ENCODE data around the gene SHROOM3.

Gene SHROOM3

GRCh38 chr4:76588274-76588673 lies 153.2 kb downstream of the SHROOM3 start:
- no peak overlapping the region for H3K9ac ChIP-seq (ENCODE audit: low read depth, low read length)
- peaks cover 70% of the 10 kb centered on the region for H3K4me1 ChIP-seq (ENCODE audit: control insufficient read depth, insufficient read depth, low read length)
- no peaks in the 10 kb centered on the region for H3K9me3 ChIP-seq (ENCODE audit: control insufficient read depth, insufficient read depth, low read length)

GRCh38 chr4:76589402-76589801 lies 154.4 kb downstream of the SHROOM3 start:
- Histone ChIP-seq H3K4me3 (ENCODE audit: low read depth, low read length) (0 out of 2 replicates have a peak overlapping the region, but pooled peaks have one; percentile 2), H3K4me1 (ENCODE audit: control insufficient read depth, insufficient read depth, low read length) (peaks cover 67% of the 10 kb centered on the region), H3K36me3 (ENCODE audit: control insufficient read depth, insufficient read depth, low read length) (no peaks in the 10 kb centered on the region), H3K9ac (ENCODE audit: low read depth, low read length) (peak overlapping the region; percentile 37), H3K9me3 (ENCODE audit: control insufficient read depth, insufficient read depth, low read length) (no peaks in the 10 kb centered on the region), H3K27ac (ENCODE audit: low read depth, low read length) (peak overlapping the region; percentile 95), H3K27me3 (ENCODE audit: control insufficient read depth, insufficient read depth, low read length) (no peaks in the 10 kb centered on the region)

More at GRCh38 chr4:76588274-76588673, 153.2 kb downstream of the SHROOM3 start:
- H3K27me3 ChIP-seq (ENCODE audit: control insufficient read depth, insufficient read depth, low read length), result no peaks in the 10 kb centered on the region
- H3K36me3 ChIP-seq (ENCODE audit: control insufficient read depth, insufficient read depth, low read length), result no peaks in the 10 kb centered on the region
- H3K4me3 ChIP-seq (ENCODE audit: low read depth, low read length), result no peak overlapping the region; the same call in 1 of the 2 replicates
- H3K27ac ChIP-seq (ENCODE audit: low read depth, low read length), result peak overlapping the region; percentile 3

- Histone ChIP-seq H3K4me3 (ENCODE audit: low read depth, low read length) (peak overlapping the region; percentile 18; the same call in 1 of the 2 replicates), H3K27ac (ENCODE audit: low read depth, low read length) (peak overlapping the region; percentile 95), H3K9ac (ENCODE audit: low read depth, low read length) (peak overlapping the region; percentile 71), H3K9me3 (ENCODE audit: control insufficient read depth, insufficient read depth, low read length) (no peaks in the 10 kb centered on the region), H3K27me3 (ENCODE audit: control insufficient read depth, insufficient read depth, low read length) (no peaks in the 10 kb centered on the region), H3K36me3 (ENCODE audit: control insufficient read depth, insufficient read depth, low read length) (no peaks in the 10 kb centered on the region), H3K4me1 (ENCODE audit: control insufficient read depth, insufficient read depth, low read length) (peaks cover 61% of the 10 kb centered on the region)
Observed at GRCh38 chr4:76589872-76590797, 155.1 kb downstream of the SHROOM3 start.

GRCh38 chr4:76590798-76591281 lies 155.8 kb downstream of the SHROOM3 start:
- Histone ChIP-seq H3K27ac (ENCODE audit: low read depth, low read length) (peak overlapping the region; percentile 95), H3K4me1 (ENCODE audit: control insufficient read depth, insufficient read depth, low read length) (peaks cover 54% of the 10 kb centered on the region), H3K36me3 (ENCODE audit: control insufficient read depth, insufficient read depth, low read length) (no peaks in the 10 kb centered on the region), H3K4me3 (ENCODE audit: low read depth, low read length) (peak overlapping the region; percentile 18; the same call in 1 of the 2 replicates), H3K9ac (ENCODE audit: low read depth, low read length) (peak overlapping the region; percentile 71), H3K9me3 (ENCODE audit: control insufficient read depth, insufficient read depth, low read length) (no peaks in the 10 kb centered on the region), H3K27me3 (ENCODE audit: control insufficient read depth, insufficient read depth, low read length) (no peaks in the 10 kb centered on the region)

GRCh38 chr4:76591992-76592391 lies 157.0 kb downstream of the SHROOM3 start:
- no peak overlapping the region for H3K9ac ChIP-seq (ENCODE audit: low read depth, low read length)
- H3K4me1 ChIP-seq (ENCODE audit: control insufficient read depth, insufficient read depth, low read length), result peaks cover 45% of the 10 kb centered on the region
- no peaks in the 10 kb centered on the region for H3K9me3 ChIP-seq (ENCODE audit: control insufficient read depth, insufficient read depth, low read length)
- H3K27ac ChIP-seq (ENCODE audit: low read depth, low read length), result no peak overlapping the region
- no peak overlapping the region for H3K4me3 ChIP-seq (ENCODE audit: low read depth, low read length)
- no peaks in the 10 kb centered on the region for H3K36me3 ChIP-seq (ENCODE audit: control insufficient read depth, insufficient read depth, low read length)
- no peaks in the 10 kb centered on the region for H3K27me3 ChIP-seq (ENCODE audit: control insufficient read depth, insufficient read depth, low read length)

GRCh38 chr4:76592460-76592859 lies 157.4 kb downstream of the SHROOM3 start:
- Histone ChIP-seq H3K27me3 (ENCODE audit: control insufficient read depth, insufficient read depth, low read length) (no peaks in the 10 kb centered on the region), H3K36me3 (ENCODE audit: control insufficient read depth, insufficient read depth, low read length) (no peaks in the 10 kb centered on the region), H3K9ac (ENCODE audit: low read depth, low read length) (no peak overlapping the region), H3K9me3 (ENCODE audit: control insufficient read depth, insufficient read depth, low read length) (no peaks in the 10 kb centered on the region), H3K4me1 (ENCODE audit: control insufficient read depth, insufficient read depth, low read length) (peaks cover 41% of the 10 kb centered on the region), H3K4me3 (ENCODE audit: low read depth, low read length) (no peak overlapping the region), H3K27ac (ENCODE audit: low read depth, low read length) (no peak overlapping the region)

GRCh38 chr4:76594173-76594572 lies 159.1 kb downstream of the SHROOM3 start:
- no peak overlapping the region for H3K27ac ChIP-seq (ENCODE audit: low read depth, low read length)
- H3K4me3 ChIP-seq (ENCODE audit: low read depth, low read length), result no peak overlapping the region
- H3K9me3 ChIP-seq (ENCODE audit: control insufficient read depth, insufficient read depth, low read length), result no peaks in the 10 kb centered on the region
- H3K27me3 ChIP-seq (ENCODE audit: control insufficient read depth, insufficient read depth, low read length), result no peaks in the 10 kb centered on the region
- H3K9ac ChIP-seq (ENCODE audit: low read depth, low read length), result no peak overlapping the region
- H3K4me1 ChIP-seq (ENCODE audit: control insufficient read depth, insufficient read depth, low read length), result peaks cover 31% of the 10 kb centered on the region
- no peaks in the 10 kb centered on the region for H3K36me3 ChIP-seq (ENCODE audit: control insufficient read depth, insufficient read depth, low read length)

GRCh38 chr4:76595435-76595834 lies 160.4 kb downstream of the SHROOM3 start:
- Histone ChIP-seq H3K27ac (ENCODE audit: low read depth, low read length) (no peak overlapping the region), H3K4me3 (ENCODE audit: low read depth, low read length) (no peak overlapping the region), H3K36me3 (ENCODE audit: control insufficient read depth, insufficient read depth, low read length) (no peaks in the 10 kb centered on the region), H3K4me1 (ENCODE audit: control insufficient read depth, insufficient read depth, low read length) (peaks cover 24% of the 10 kb centered on the region), H3K9me3 (ENCODE audit: control insufficient read depth, insufficient read depth, low read length) (no peaks in the 10 kb centered on the region), H3K27me3 (ENCODE audit: control insufficient read depth, insufficient read depth, low read length) (no peaks in the 10 kb centered on the region), H3K9ac (ENCODE audit: low read depth, low read length) (no peak overlapping the region)

- Histone ChIP-seq H3K4me1 (ENCODE audit: control insufficient read depth, insufficient read depth, low read length) (peaks cover 11% of the 10 kb centered on the region), H3K9ac (ENCODE audit: low read depth, low read length) (no peak overlapping the region), H3K4me3 (ENCODE audit: low read depth, low read length) (no peak overlapping the region), H3K27ac (ENCODE audit: low read depth, low read length) (no peak overlapping the region), H3K27me3 (ENCODE audit: control insufficient read depth, insufficient read depth, low read length) (no peaks in the 10 kb centered on the region), H3K36me3 (ENCODE audit: control insufficient read depth, insufficient read depth, low read length) (no peaks in the 10 kb centered on the region), H3K9me3 (ENCODE audit: control insufficient read depth, insufficient read depth, low read length) (no peaks in the 10 kb centered on the region)
Observed at GRCh38 chr4:76596713-76597112, 161.7 kb downstream of the SHROOM3 start.

- H3K36me3 ChIP-seq (ENCODE audit: control insufficient read depth, insufficient read depth, low read length), result no peaks in the 10 kb centered on the region
- no peaks in the 10 kb centered on the region for H3K9me3 ChIP-seq (ENCODE audit: control insufficient read depth, insufficient read depth, low read length)
- no peaks in the 10 kb centered on the region for H3K27me3 ChIP-seq (ENCODE audit: control insufficient read depth, insufficient read depth, low read length)
- no peak overlapping the region for H3K9ac ChIP-seq (ENCODE audit: low read depth, low read length)
- no peak overlapping the region for H3K4me3 ChIP-seq (ENCODE audit: low read depth, low read length)
- peaks cover 10% of the 10 kb centered on the region for H3K4me1 ChIP-seq (ENCODE audit: control insufficient read depth, insufficient read depth, low read length)
- no peak overlapping the region for H3K27ac ChIP-seq (ENCODE audit: low read depth, low read length)
Observed at GRCh38 chr4:76597423-76597979, 162.5 kb downstream of the SHROOM3 start.

GRCh38 chr4:76600447-76600846 lies 165.4 kb downstream of the SHROOM3 start:
- Histone ChIP-seq H3K4me1 (ENCODE audit: control insufficient read depth, insufficient read depth, low read length) (peaks cover 17% of the 10 kb centered on the region), H3K36me3 (ENCODE audit: control insufficient read depth, insufficient read depth, low read length) (no peaks in the 10 kb centered on the region), H3K4me3 (ENCODE audit: low read depth, low read length) (no peak overlapping the region), H3K9me3 (ENCODE audit: control insufficient read depth, insufficient read depth, low read length) (no peaks in the 10 kb centered on the region), H3K9ac (ENCODE audit: low read depth, low read length) (no peak overlapping the region), H3K27me3 (ENCODE audit: control insufficient read depth, insufficient read depth, low read length) (no peaks in the 10 kb centered on the region), H3K27ac (ENCODE audit: low read depth, low read length) (no peak overlapping the region)

Data from HUES48 (cell line).